A549 (cell line): ENCODE data around the gene ITGB7. TPM values are rescaled to one million over a fixed set of nuclear protein-coding genes. Genes with fewer than 3 reads are reported as not detected.

Source experiments
- ATAC-seq, 2 experiments: fragments of 200-7000 bp in 1 of 2; fragments of >200 bp in 1 of 2; cut with Nextera tagmentation in 1 of 2; cut with Tn5 transposase in 1 of 2; 3 replicates each; pipeline versions ENCODE4 v1.8.0 to v1.9.1; 2018 to 2020; ENCODE audit warnings: mild to moderate bottlenecking in 1 of 2, moderate library complexity in 1 of 2
- CTCF ChIA-PET: fragments of 300-600 bp; sonication (Branson Sonifier 250); formaldehyde crosslinking; extraction: SDS; loops from one replicate; lab custom pipeline; 2021; ENCODE audit warnings: antibody characterized with exemption, inconsistent platforms; lab: Yijun Ruan, JAX
- POLR2A ChIA-PET: fragments of 350-600 bp; formaldehyde crosslinking; extraction: SDS; loops from one replicate; lab custom pipeline; 2021; ENCODE audit warnings: antibody characterized with exemption, inconsistent platforms; lab: Yijun Ruan, JAX
- DNase-seq, 2 experiments: peaks; one replicate each; pipeline versions ENCODE4 v3.0.0 to v3.0.0-alpha.2; 2011 to 2016; ENCODE audit warnings: low read depth in 1 of 2, low spot score in 1 of 2
- FAIRE-seq: peaks from 2 replicates; lab custom pipeline; 2011; peaks lifted over from hg19 to GRCh38; lab: Jason Lieb, UNC
- H3K27ac ChIP-seq, 2 experiments: fragments of >200 bp; sonication (Bioruptor Twin); formaldehyde crosslinking; 3 replicates each; pipeline ENCODE4 v1.5.1; 2016 to 2017
- H3K4me1 ChIP-seq: fragments of >200 bp; sonication (Bioruptor Twin); formaldehyde crosslinking; 3 replicates; pipeline ENCODE4 v1.6.1; 2016
- H3K4me2 ChIP-seq: fragments of >200 bp; sonication (Bioruptor Twin); formaldehyde crosslinking; 3 replicates; pipeline ENCODE4 v1.6.1; 2016
- H3K4me3 ChIP-seq: fragments of >200 bp; sonication (Bioruptor Twin); formaldehyde crosslinking; 3 replicates; pipeline ENCODE4 v1.5.1; 2016
- H3K9me3 ChIP-seq: fragments of >200 bp; sonication (Bioruptor Twin); formaldehyde crosslinking; 3 replicates; pipeline ENCODE4 v1.6.1; 2016
- ATOH8 ChIP-seq: fragments of 250-450 bp; sonication (Bioruptor Pico); IDR thresholded peaks from 2 replicates; pipeline ENCODE4 v1.5.0; 2020; ENCODE audit warnings: low read depth, mild to moderate bottlenecking, moderate library complexity
- BHLHE40 ChIP-seq: IDR thresholded peaks from 2 replicates; pipeline ENCODE4 v1.6.1; 2012; ENCODE audit warnings: low read depth, low read length, inconsistent platforms
- CEBPB ChIP-seq, 2 experiments: fragments of >200 bp in 1 of 2; sonication (Bioruptor Twin) in 1 of 2; formaldehyde crosslinking in 1 of 2; IDR thresholded peaks; 2 replicates each; pipeline ENCODE4 v1.6.1; 2012 to 2016
- CHD2 ChIP-seq: fragments of 150-350 bp; IDR thresholded peaks from 2 replicates; pipeline ENCODE4 v1.6.1; 2014; ENCODE audit warnings: low read length; ENCODE audit not compliant: partially characterized antibody
- EHMT2 ChIP-seq: fragments of 200-600 bp; sonication (generic); IDR thresholded peaks from 2 replicates; pipeline ENCODE4 v1.6.1; 2016; ENCODE audit warnings: antibody characterized with exemption, low read depth, mild to moderate bottlenecking, moderate library complexity
- ESRRA ChIP-seq: fragments of 150-350 bp; IDR thresholded peaks from 2 replicates; pipeline ENCODE4 v1.6.1; 2014; ENCODE audit warnings: mild to moderate bottlenecking, low read length, borderline replicate concordance
- FOSB ChIP-seq: fragments of 250-450 bp; sonication (Bioruptor Pico); IDR thresholded peaks from 2 replicates; pipeline ENCODE4 v1.5.0; 2020; ENCODE audit warnings: mild to moderate bottlenecking, moderate library complexity
- FOSL2 ChIP-seq, 2 experiments: fragments of 450-650 bp in 1 of 2; fragments of >200 bp in 1 of 2; sonication (Bioruptor Twin) in 1 of 2; formaldehyde crosslinking; IDR thresholded peaks; 2 replicates each; pipeline versions ENCODE4 v1.5.0 to v1.6.1; 2016 to 2020; ENCODE audit warnings: mild to moderate bottlenecking in 1 of 2, moderate library complexity in 1 of 2
- GATA3 ChIP-seq: IDR thresholded peaks from 2 replicates; pipeline ENCODE4 v1.6.1; 2012; ENCODE audit warnings: borderline replicate concordance
- HOXA7 ChIP-seq: fragments of 250-450 bp; sonication (Bioruptor Pico); IDR thresholded peaks from 2 replicates; pipeline ENCODE4 v1.5.0; 2020; ENCODE audit warnings: mild to moderate bottlenecking, moderate library complexity
- HOXB5 ChIP-seq: fragments of 250-450 bp; sonication (Bioruptor Pico); IDR thresholded peaks from 2 replicates; pipeline ENCODE4 v1.5.0; 2020; ENCODE audit warnings: mild to moderate bottlenecking, moderate library complexity
- KDM1A ChIP-seq: fragments of 200-600 bp; sonication (generic); IDR thresholded peaks from 2 replicates; pipeline ENCODE4 v1.6.1; 2016; ENCODE audit warnings: low read depth, mild to moderate bottlenecking
- KDM5A ChIP-seq: fragments of 200-600 bp; sonication (generic); IDR thresholded peaks from 2 replicates; pipeline ENCODE4 v1.6.1; 2016; ENCODE audit warnings: antibody characterized with exemption, mild to moderate bottlenecking
- MAFK ChIP-seq: fragments of 450-650 bp; IDR thresholded peaks from 2 replicates; pipeline ENCODE4 v1.6.1; 2014; ENCODE audit not compliant: partially characterized antibody
- MAX ChIP-seq: IDR thresholded peaks from 2 replicates; pipeline ENCODE4 v1.6.1; 2012
- MAZ ChIP-seq: fragments of 150-350 bp; IDR thresholded peaks from 2 replicates; pipeline ENCODE4 v1.6.1; 2014; ENCODE audit warnings: antibody characterized with exemption, low read depth, low read length, borderline replicate concordance
- MYC ChIP-seq: IDR thresholded peaks from 2 replicates; pipeline ENCODE4 v1.6.1; 2012; ENCODE audit warnings: mild to moderate bottlenecking, inconsistent platforms, low read length, improper control_type of control experiment, borderline replicate concordance
- NFE2L2 ChIP-seq: fragments of 150-350 bp; conservative IDR thresholded peaks from 2 replicates; pipeline ENCODE4 v1.6.1; 2014; ENCODE audit warnings: low read length
- PBX3 ChIP-seq: IDR thresholded peaks from 2 replicates; pipeline ENCODE4 v1.6.1; 2012
- POLR2A ChIP-seq: IDR thresholded peaks from 2 replicates; pipeline ENCODE4 v1.6.1; 2012; ENCODE audit warnings: mild to moderate bottlenecking, low read length
- RFX5 ChIP-seq: fragments of 450-650 bp; IDR thresholded peaks from 2 replicates; pipeline ENCODE4 v1.7.1; 2014; ENCODE audit warnings: antibody characterized with exemption, mild to moderate bottlenecking, moderate library complexity
- RNF2 ChIP-seq: fragments of 200-600 bp; sonication (generic); IDR thresholded peaks from 2 replicates; pipeline ENCODE4 v1.6.1; 2016; ENCODE audit warnings: low read depth, mild to moderate bottlenecking, antibody characterized with exemption, moderate library complexity, borderline replicate concordance
- SMC3 ChIP-seq: fragments of >200 bp; sonication (Bioruptor Twin); formaldehyde crosslinking; IDR thresholded peaks from 3 replicates; pipeline ENCODE4 v1.6.1; 2018; ENCODE audit warnings: inconsistent platforms
- TFCP2L1 ChIP-seq: fragments of 250-450 bp; sonication (Bioruptor Pico); IDR thresholded peaks from 2 replicates; pipeline ENCODE4 v1.5.0; 2021; ENCODE audit warnings: mild to moderate bottlenecking
- TP53 ChIP-seq: fragments of 250-450 bp; sonication (Bioruptor Pico); IDR thresholded peaks from 2 replicates; pipeline ENCODE4 v1.5.0; 2021; ENCODE audit warnings: mild to moderate bottlenecking, moderate library complexity
- USF2 ChIP-seq: fragments of 450-650 bp; IDR thresholded peaks from 2 replicates; pipeline ENCODE4 v1.6.1; 2014; ENCODE audit warnings: antibody characterized with exemption
- ZSCAN20 ChIP-seq: fragments of 250-450 bp; sonication (Bioruptor Pico); IDR thresholded peaks from 2 replicates; pipeline ENCODE4 v1.8.0; 2022; ENCODE audit warnings: mild to moderate bottlenecking, moderate library complexity
- WGBS: methylation state at CpG from one replicate; pipeline ENCODE4 v1.1.6; 2017; ENCODE audit errors: missing lambda C conversion rate; 5-methylcytosine and 5-hydroxymethylcytosine counted together
- polyA plus RNA-seq, 4 experiments: library from polyadenylated mRNA; depleted of rRNA in 3 of 4; stranded (reverse); fragments of >200 nt; fragmentation: RNase III in 1 of 4; extraction: RNeasy Plus Mini Kit Qiagen cat#74134 plus additional on column Dnase treatment in 1 of 4; gene quantifications; 2 replicates in 3 of 4; 3 replicates in 1 of 4; pipeline ENCODE4 v1.2.3, GENCODE V29; 2011 to 2017

ITGB7 gene
- polyA plus RNA-seq, 2 of the 4 experiments (the other 2 are of a cell fraction): 0.54 to 0.56 TPM

GRCh38 chr12:53232646-53233461 is 25.8 kb upstream of the ITGB7 start:
- CTCF ChIA-PET: interaction anchor here (0.9 to 2.9 kb wide), 7 partner anchors 9 to 55 kb away, joined by 3 to 15 read pairs (median 4); a partner anchor contains a TSS
- Histone ChIP-seq H3K4me3 (peak overlapping the region; percentile 69), H3K9me3 (no peaks in the 10 kb centered on the region), H3K27ac (peak overlapping the region; percentile 84 to 92), H3K4me1 (peaks cover 36% of the 10 kb centered on the region), H3K4me2 (peak overlapping the region; percentile 97)
- FAIRE-seq (no peak), DNase-seq (peak; percentile 47 to 64), ATAC-seq (peak; percentile 65 to 72)
- POLR2A ChIA-PET: no interaction called here
- 41% methylated on average over 11 of the region's 11 CpGs for WGBS
- TF ChIP-seq CHD2 (no peak), KDM1A (no peak), ATOH8 (no peak), GATA3 (no peak), EHMT2 (no peak), CEBPB (IDR thresholded peaks at IDR 0.05) (no peak), PBX3 (no peak), SMC3 (no peak)

GRCh38 chr12:53231921-53232645 is 25.0 kb upstream of the ITGB7 start, which contains the start of gene RARG:
Gene RARG (minus strand): TSS chr12:53232209. CDS start chr12:53227545, 4,664 bp downstream.
- Histone ChIP-seq H3K9me3 (no peaks in the 10 kb centered on the region), H3K4me3 (peak within 1 kb of the TSS; percentile 69), H3K4me1 (peaks cover 36% of the 10 kb centered on the region), H3K4me2 (peak within 1 kb of the TSS; percentile 97)
- no peak for FAIRE-seq
- TF ChIP-seq SMC3 (0 out of 3 replicates have a peak, but pooled peaks have one; percentile 6), TFCP2L1 (CRISPR knock-in tag) (no peak), POLR2A (peak; percentile 19; the same call in 1 of the 2 replicates), HOXA7 (no peak), MAX (peak; percentile 62), FOSL2 (IDR thresholded peaks at IDR 0.05) (0 out of 2 replicates have a peak, but pooled peaks have one; percentile 10), FOSL2 (CRISPR knock-in tag; IDR thresholded peaks at IDR 0.05) (peak; percentile 70), TP53 (CRISPR knock-in tag) (no peak), USF2 (peak; percentile 66), PBX3 (peak; percentile 45)
- TF ChIP-seq, all 56 proteins: peak for 6
- ChIA-PET POLR2A (no interaction called here), CTCF (interaction anchor here (1.0 to 1.4 kb wide), 3 partner anchors 10 to 50 kb away, joined by 3 to 4 read pairs (median 3); a partner anchor contains a TSS)
- H3K27ac ChIP-seq: peak within 1 kb of the TSS; percentile 84 to 92
- DNase-seq (peak; percentile 76 to 87), ATAC-seq (peak; percentile 80 to 88)
- 3% methylated on average over 29 of the region's 44 CpGs for WGBS

- no peak for FAIRE-seq
- Histone ChIP-seq H3K4me2 (peak overlapping the region; percentile 97), H3K27ac (peak overlapping the region; percentile 84 to 92), H3K4me1 (peaks cover 36% of the 10 kb centered on the region), H3K9me3 (no peaks in the 10 kb centered on the region)
- WGBS: 10% methylated on average over 4 of the region's 9 CpGs
- CTCF ChIA-PET: interaction anchor here (1.4 kb wide), 1 partner anchor 50 kb away, joined by 3 read pairs; no protein-coding TSS in a partner anchor
- TF ChIP-seq TP53 (CRISPR knock-in tag) (no peak), ESRRA (no peak), MYC (no peak), MAZ (no peak), BHLHE40 (no peak), HOXB5 (CRISPR knock-in tag) (no peak), MAFK (no peak), NFE2L2 (no peak), FOSB (CRISPR knock-in tag) (no peak), RNF2 (no peak), KDM5A (no peak), RFX5 (no peak), ZSCAN20 (CRISPR knock-in tag) (no peak)
- TF ChIP-seq, all 56 proteins: peak for 0
- peak overlapping the region; percentile 69 for H3K4me3 ChIP-seq
- peak in 1 of 2 experiments; percentile 33; a peak in 3 of 6 replicates for ATAC-seq
- DNase-seq: no peak
- POLR2A ChIA-PET: no interaction called here
These were observed 24.5 kb upstream of the ITGB7 start for GRCh38 chr12:53231671-53231920.
